ENCODE results near the gene RAB26. TPM values are rescaled to one million over a fixed set of nuclear protein-coding genes. Genes with fewer than 3 reads are reported as not detected.

RAB26 gene
- 2.5 to 4.5 TPM (median 3.5 TPM) in 5 replicates for total RNA-seq (2022; extraction: Qiagen RNA extraction)

GRCh38 chr16:2147981-2148671, at the start of gene RAB26:
Gene RAB26 (plus strand): TSS chr16:2148625. CDS start chr16:2148784, 159 bp downstream.

GRCh38 chr16:2135770-2136490, 12.5 kb upstream of the RAB26 start, which contains the start of gene PKD1:
Gene PKD1 (minus strand): TSS chr16:2135898. CDS start chr16:2135689, 209 bp downstream.

GRCh38 chr16:2155091-2155950, 6.9 kb downstream of the RAB26 start, which contains the start of gene TRAF7:
Gene TRAF7 (plus strand): TSS chr16:2155782. CDS start chr16:2163921, 8,139 bp downstream.

GRCh38 chr16:2196162-2196980, 47.9 kb downstream of the RAB26 start, which contains the start of gene CASKIN1:
Gene CASKIN1 (minus strand): TSS chr16:2196605. CDS start chr16:2196432, 173 bp downstream.

Other genes starting within 250 kb of the RAB26 start
- 0.83 to 2.1 TPM (median 1.8 TPM) in 5 replicates for gene HS3ST6, start 230.2 kb upstream of the RAB26 start, total RNA-seq (2022; extraction: Qiagen RNA extraction)
- gene MSRB1, start 205.4 kb upstream of the RAB26 start, total RNA-seq (2022; extraction: Qiagen RNA extraction), result 33.7 to 43.6 TPM (median 40.0 TPM) in 5 replicates
- gene RPL3L, start 193.9 kb upstream of the RAB26 start, total RNA-seq (2022; extraction: Qiagen RNA extraction), result 0.10 TPM in 1 of 5 replicates, not detected in the others
- 245 to 283 TPM (median 249 TPM) in 5 replicates for gene NDUFB10, start 189.1 kb upstream of the RAB26 start, total RNA-seq (2022; extraction: Qiagen RNA extraction)
- 3,439 to 5,329 TPM (median 5,152 TPM) in 5 replicates for gene RPS2, start 183.8 kb upstream of the RAB26 start, total RNA-seq (2022; extraction: Qiagen RNA extraction)
- gene RNF151, start 181.8 kb upstream of the RAB26 start, total RNA-seq (2022; extraction: Qiagen RNA extraction), result 0.14 TPM in 1 of 5 replicates, not detected in the others
- gene TBL3, start 176.6 kb upstream of the RAB26 start, total RNA-seq (2022; extraction: Qiagen RNA extraction), result 32.4 to 40.8 TPM (median 37.5 TPM) in 5 replicates
- 0.17 to 0.29 TPM (median 0.20 TPM) in 5 replicates for gene NOXO1, start 167.2 kb upstream of the RAB26 start, total RNA-seq (2022; extraction: Qiagen RNA extraction)
- gene GFER, start 164.4 kb upstream of the RAB26 start, total RNA-seq (2022; extraction: Qiagen RNA extraction), result 25.6 to 46.4 TPM (median 39.9 TPM) in 5 replicates
- 5.7 to 8.9 TPM (median 7.9 TPM) in 5 replicates for gene SYNGR3, start 158.7 kb upstream of the RAB26 start, total RNA-seq (2022; extraction: Qiagen RNA extraction)
- 53.2 to 59.8 TPM (median 55.6 TPM) in 5 replicates for gene ZNF598, start 138.8 kb upstream of the RAB26 start, total RNA-seq (2022; extraction: Qiagen RNA extraction)
- gene NPW, start 128.8 kb upstream of the RAB26 start, total RNA-seq (2022; extraction: Qiagen RNA extraction), result 0.40 to 1.3 TPM (median 0.85 TPM) in 5 replicates
- gene NHERF2, start 121.7 kb upstream of the RAB26 start, total RNA-seq (2022; extraction: Qiagen RNA extraction), result 49.8 to 63.3 TPM (median 62.7 TPM) in 5 replicates
- gene NTHL1, start 100.8 kb upstream of the RAB26 start, total RNA-seq (2022; extraction: Qiagen RNA extraction), result 37.0 to 48.3 TPM (median 45.0 TPM) in 5 replicates
- 33.2 to 41.6 TPM (median 39.4 TPM) in 5 replicates for gene TSC2, start 100.6 kb upstream of the RAB26 start, total RNA-seq (2022; extraction: Qiagen RNA extraction)
- 42.8 to 51.1 TPM (median 46.6 TPM) in 5 replicates for gene PKD1, start 12.7 kb upstream of the RAB26 start, total RNA-seq (2022; extraction: Qiagen RNA extraction)
- 43.6 to 52.2 TPM (median 48.9 TPM) in 5 replicates for gene TRAF7, start 7.2 kb downstream of the RAB26 start, total RNA-seq (2022; extraction: Qiagen RNA extraction)
- gene CASKIN1, start 48.0 kb downstream of the RAB26 start, total RNA-seq (2022; extraction: Qiagen RNA extraction), result 0.36 to 1.3 TPM (median 0.64 TPM) in 5 replicates
- 40.9 to 53.8 TPM (median 47.3 TPM) in 5 replicates for gene MLST8, start 56.8 kb downstream of the RAB26 start, total RNA-seq (2022; extraction: Qiagen RNA extraction)
- gene BRICD5, start 62.2 kb downstream of the RAB26 start, total RNA-seq (2022; extraction: Qiagen RNA extraction), result 3.7 to 4.9 TPM (median 4.6 TPM) in 5 replicates
- 14.8 to 33.1 TPM (median 32.4 TPM) in 5 replicates for gene PGP, start 66.2 kb downstream of the RAB26 start, total RNA-seq (2022; extraction: Qiagen RNA extraction)
- 19.8 to 26.0 TPM (median 22.9 TPM) in 5 replicates for gene E4F1, start 75.0 kb downstream of the RAB26 start, total RNA-seq (2022; extraction: Qiagen RNA extraction)
- 0.48 to 1.4 TPM (median 1.2 TPM) in 5 replicates for gene DNASE1L2, start 87.8 kb downstream of the RAB26 start, total RNA-seq (2022; extraction: Qiagen RNA extraction)
- gene ECI1, start 103.0 kb downstream of the RAB26 start, total RNA-seq (2022; extraction: Qiagen RNA extraction), result 48.0 to 92.1 TPM (median 87.9 TPM) in 5 replicates
- gene RNPS1, start 119.5 kb downstream of the RAB26 start, total RNA-seq (2022; extraction: Qiagen RNA extraction), result 251 to 287 TPM (median 263 TPM) in 5 replicates
- 15.5 to 21.7 TPM (median 21.3 TPM) in 5 replicates for gene ABCA3, start 192.1 kb downstream of the RAB26 start, total RNA-seq (2022; extraction: Qiagen RNA extraction)

Data from A549 treated with Hydrocortisone at 1 μM for 4 hours (cell line).